NCI-H128 (cell line): ENCODE results near the gene TSPO.

Experiments used
- DNase-seq: peaks from one replicate; lab custom pipeline; 2025; ENCODE audit not compliant: unreplicated experiment; lab: John Stamatoyannopoulos, UW

The TSPO gene

GRCh38 chr22:43174941-43175531 is 23.7 kb downstream of the TSPO start:
- DNase-seq: no peak

GRCh38 chr22:43176090-43176489 is 24.7 kb downstream of the TSPO start:
- DNase-seq: no peak

- DNase-seq: no peak
Observed at GRCh38 chr22:43177479-43177878, 26.1 kb downstream of the TSPO start.

- DNase-seq: no peak
Observed at GRCh38 chr22:43179146-43179910, 28.0 kb downstream of the TSPO start.

GRCh38 chr22:43179911-43180195 is 28.5 kb downstream of the TSPO start:
- no peak for DNase-seq

GRCh38 chr22:43180670-43181069 is 29.3 kb downstream of the TSPO start:
- DNase-seq: no peak

- no peak for DNase-seq
Observed at GRCh38 chr22:43181321-43182076, 30.1 kb downstream of the TSPO start.

GRCh38 chr22:43182118-43182517 is 30.8 kb downstream of the TSPO start:
- no peak for DNase-seq

GRCh38 chr22:43182726-43183125 is 31.4 kb downstream of the TSPO start:
- DNase-seq: no peak

GRCh38 chr22:43183496-43184277 is 32.3 kb downstream of the TSPO start:
- no peak for DNase-seq

- peak; percentile 3 for DNase-seq
Observed at GRCh38 chr22:43185860-43186261, 34.5 kb downstream of the TSPO start.

- no peak for DNase-seq
Observed at GRCh38 chr22:43186272-43187170, 35.2 kb downstream of the TSPO start, which contains the start of gene TTLL12. Gene TTLL12 (minus strand): TSS chr22:43187134. CDS start chr22:43187069, 65 bp downstream.

GRCh38 chr22:43187171-43188099 is 36.1 kb downstream of the TSPO start:
- DNase-seq: peak; percentile 53

- DNase-seq: no peak
Observed at GRCh38 chr22:43188829-43189545, 37.6 kb downstream of the TSPO start.

GRCh38 chr22:43191831-43192230 is 40.5 kb downstream of the TSPO start:
- no peak for DNase-seq

- DNase-seq: no peak
Observed at GRCh38 chr22:43197271-43197941, 46.0 kb downstream of the TSPO start.

- no peak for DNase-seq
Observed at GRCh38 chr22:43198126-43198525, 46.8 kb downstream of the TSPO start.

- no peak for DNase-seq
Observed at GRCh38 chr22:43198936-43199335, 47.6 kb downstream of the TSPO start.
